Measurements from ENCODE around the gene CES4A.

DNA sequence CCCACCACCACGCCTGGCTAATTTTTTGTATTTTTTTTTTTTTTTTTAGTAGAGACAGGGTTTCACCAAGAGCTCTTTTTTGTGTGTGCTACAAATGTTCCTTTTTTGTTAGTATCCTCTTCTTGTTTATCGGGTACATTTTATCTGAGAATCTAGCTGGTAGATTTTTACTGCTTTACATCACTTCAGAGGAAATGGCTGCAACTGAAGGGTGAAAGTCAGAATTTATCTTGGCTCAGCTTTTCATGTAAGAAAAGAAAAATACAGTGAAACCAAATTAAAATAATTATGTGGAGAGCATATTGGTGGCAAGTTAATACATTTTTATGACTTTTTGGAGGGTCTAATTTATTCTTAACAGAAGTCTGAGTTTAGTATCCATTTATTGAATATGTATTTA, 66.5 kb downstream of the CES4A start:
- TF ChIP-seq, protein P1, sequence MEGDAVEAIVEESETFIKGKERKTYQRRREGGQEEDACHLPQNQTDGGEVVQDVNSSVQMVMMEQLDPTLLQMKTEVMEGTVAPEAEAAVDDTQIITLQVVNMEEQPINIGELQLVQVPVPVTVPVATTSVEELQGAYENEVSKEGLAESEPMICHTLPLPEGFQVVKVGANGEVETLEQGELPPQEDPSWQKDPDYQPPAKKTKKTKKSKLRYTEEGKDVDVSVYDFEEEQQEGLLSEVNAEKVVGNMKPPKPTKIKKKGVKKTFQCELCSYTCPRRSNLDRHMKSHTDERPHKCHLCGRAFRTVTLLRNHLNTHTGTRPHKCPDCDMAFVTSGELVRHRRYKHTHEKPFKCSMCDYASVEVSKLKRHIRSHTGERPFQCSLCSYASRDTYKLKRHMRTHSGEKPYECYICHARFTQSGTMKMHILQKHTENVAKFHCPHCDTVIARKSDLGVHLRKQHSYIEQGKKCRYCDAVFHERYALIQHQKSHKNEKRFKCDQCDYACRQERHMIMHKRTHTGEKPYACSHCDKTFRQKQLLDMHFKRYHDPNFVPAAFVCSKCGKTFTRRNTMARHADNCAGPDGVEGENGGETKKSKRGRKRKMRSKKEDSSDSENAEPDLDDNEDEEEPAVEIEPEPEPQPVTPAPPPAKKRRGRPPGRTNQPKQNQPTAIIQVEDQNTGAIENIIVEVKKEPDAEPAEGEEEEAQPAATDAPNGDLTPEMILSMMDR (IDR thresholded peaks at IDR 0.05; ENCODE audit: poor library complexity) = no peak
- TF ChIP-seq EZH2 (IDR thresholded peaks at IDR 0.05; ENCODE audit: borderline replicate concordance) = no peak
- TF ChIP-seq EZH2phosphoT487 (IDR thresholded peaks at IDR 0.05; ENCODE audit: low read depth, severe bottlenecking, unreplicated experiment) = no peak
